ENCODE results near the gene LRRC47.
A peak's percentile ranks its signal among the peaks of the same experiment; 100 is the strongest.
"Not testable (repeated sequence)": the region's sequence is repeated elsewhere in the genome, so short reads cannot be mapped to it uniquely, and the experiment has no call there.

The LRRC47 gene

GRCh38 chr1:3814771-3815561 lies 18.7 kb upstream of the LRRC47 start:
- no peak for DNase-seq

- no peak for DNase-seq
These were observed 17.8 kb upstream of the LRRC47 start for GRCh38 chr1:3814065-3814464.

GRCh38 chr1:3811595-3811911 lies 15.3 kb upstream of the LRRC47 start:
- DNase-seq = no peak

- not testable (repeated sequence) for DNase-seq
These were observed 14.0 kb upstream of the LRRC47 start for GRCh38 chr1:3810149-3810761.

- DNase-seq = no peak
These were observed 13.4 kb upstream of the LRRC47 start for GRCh38 chr1:3809680-3810079.

GRCh38 chr1:3807769-3808168 lies 11.5 kb upstream of the LRRC47 start:
- no peak for DNase-seq

- no peak for DNase-seq
These were observed 8.7 kb upstream of the LRRC47 start for GRCh38 chr1:3805038-3805437.

- not testable (repeated sequence) for DNase-seq
These were observed 8.3 kb upstream of the LRRC47 start for GRCh38 chr1:3804627-3804944.

GRCh38 chr1:3803905-3804626 lies 7.8 kb upstream of the LRRC47 start:
- no peak for DNase-seq

GRCh38 chr1:3800795-3801194 lies 4.5 kb upstream of the LRRC47 start:
- not testable (repeated sequence) for DNase-seq

GRCh38 chr1:3799976-3800685 lies 3.8 kb upstream of the LRRC47 start:
- DNase-seq = no peak

GRCh38 chr1:3795453-3796214 lies 664 bp downstream of the LRRC47 start:
- DNase-seq = no peak

- no peak for DNase-seq
These were observed 5.3 kb downstream of the LRRC47 start for GRCh38 chr1:3790952-3791351.

- no peak for DNase-seq
These were observed 5.8 kb downstream of the LRRC47 start for GRCh38 chr1:3790500-3790923.

GRCh38 chr1:3789421-3790300 lies 6.6 kb downstream of the LRRC47 start:
- DNase-seq = no peak

GRCh38 chr1:3788756-3789420 lies 7.4 kb downstream of the LRRC47 start:
- no peak for DNase-seq

GRCh38 chr1:3787745-3788605 lies 8.3 kb downstream of the LRRC47 start:
- no peak for DNase-seq

- peak; percentile 15 for DNase-seq
These were observed 9.0 kb downstream of the LRRC47 start for GRCh38 chr1:3787349-3787715.

GRCh38 chr1:3786468-3787348 lies 9.6 kb downstream of the LRRC47 start:
- DNase-seq = no peak
